ENCODE data around the gene MCL1. TPM values are rescaled to one million over a fixed set of nuclear protein-coding genes. Genes with fewer than 3 reads are reported as not detected.

Gene MCL1
- total and polyA plus RNA-seq, 2 donors (not counting 1 experiment from before 2014, with no cell fraction given), result 219 to 266 TPM

DNA sequence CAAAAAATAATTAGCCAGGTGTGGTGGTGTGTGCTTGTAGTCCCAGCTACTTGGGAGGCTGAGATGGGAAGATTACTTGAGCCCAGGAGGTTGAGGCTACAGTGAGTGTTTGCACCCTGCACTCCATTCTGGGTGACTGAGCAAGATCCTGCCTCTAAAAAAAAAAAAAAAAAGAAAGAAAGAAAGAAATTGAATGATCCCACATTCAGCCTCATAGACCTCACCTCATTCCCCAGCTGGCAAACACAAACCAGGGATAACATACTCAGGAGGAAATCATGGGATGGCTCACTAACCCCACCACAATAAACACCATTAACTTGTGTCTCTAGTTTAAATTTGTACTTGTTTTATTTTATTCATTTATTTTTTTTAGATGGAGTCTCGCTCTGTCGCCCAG lies 41.5 kb upstream of the MCL1 start:
- no CpG with 5 or more reads among the region's 2 CpGs for WGBS (ENCODE audit: insufficient coverage)
- POLR2A ChIA-PET, result interaction anchor here (1.0 to 3.3 kb wide), 5 partner anchors 9 to 58 kb away, joined by 3 to 21 read pairs (median 8); partner anchors contain the start of genes ENSA and MCL1
- Histone ChIP-seq H2AFZ (ENCODE audit: insufficient read depth, low read depth, low read length, poor library complexity, severe bottlenecking) (no peak overlapping the region), H3K27me3 (replicated peaks in 1 of 4; ENCODE audit: control extremely low read depth in 1 of 4, control insufficient read depth in 3 of 4, insufficient read depth in 4 of 4, low read length in 3 of 4) (no peaks in the 10 kb centered on the region), H3K79me2 (ENCODE audit: control insufficient read depth, insufficient read depth, low read length) (peaks cover 45% of the 10 kb centered on the region), H3K4me3 (ENCODE audit: control extremely low read depth in 1 of 5, extremely low read depth in 1 of 5, insufficient read depth in 1 of 5, low read depth in 2 of 5, low read length in 4 of 5) (no peak overlapping the region), H3K9ac (ENCODE audit: low read length) (no peak overlapping the region), H3K4me1 (ENCODE audit: control insufficient read depth in 2 of 2, insufficient read depth in 2 of 2, low read length in 2 of 2) (peaks cover 24 to 31% of the 10 kb centered on the region in 2 donors), H3K4me2 (replicated peaks; ENCODE audit: low read depth, low read length, poor library complexity, severe bottlenecking) (peak overlapping the region; percentile 34), H3K36me3 (replicated peaks in 1 of 2; ENCODE audit: control extremely low read depth in 1 of 2, control insufficient read depth in 1 of 2, extremely low read depth in 1 of 2, insufficient read depth in 2 of 2, low read length in 1 of 2) (peaks cover 7 to 76% of the 10 kb centered on the region in 2 experiments), H4K20me1 (ENCODE audit: control insufficient read depth, insufficient read depth, low read length, poor library complexity, severe bottlenecking) (no peaks in the 10 kb centered on the region), H3K27ac (ENCODE audit: low read length in 2 of 2) (peak overlapping the region; percentile 20 to 74), H3K9me3 (ENCODE audit: control extremely low read depth in 1 of 3, control insufficient read depth in 2 of 3, insufficient read depth in 1 of 3, low read length in 2 of 3) (no peaks in the 10 kb centered on the region)
- H3K27me3 Mint-ChIP-seq, result no peaks in the 10 kb centered on the region
- intact Hi-C loops (cut with micrococcal nuclease), result loop anchor here (1.0 to 2.0 kb wide), 3 partner anchors 42 to 156 kb away; partner anchors contain the start of gene MCL1
- no peak for DNase-seq
- CTCF ChIA-PET, result interaction anchor here (0.6 to 23.2 kb wide), 15 partner anchors 9 to 431 kb away, joined by 3 to 661 read pairs (median 6); partner anchors contain the start of genes GOLPH3L and MCL1
- TF ChIP-seq, protein P1, sequence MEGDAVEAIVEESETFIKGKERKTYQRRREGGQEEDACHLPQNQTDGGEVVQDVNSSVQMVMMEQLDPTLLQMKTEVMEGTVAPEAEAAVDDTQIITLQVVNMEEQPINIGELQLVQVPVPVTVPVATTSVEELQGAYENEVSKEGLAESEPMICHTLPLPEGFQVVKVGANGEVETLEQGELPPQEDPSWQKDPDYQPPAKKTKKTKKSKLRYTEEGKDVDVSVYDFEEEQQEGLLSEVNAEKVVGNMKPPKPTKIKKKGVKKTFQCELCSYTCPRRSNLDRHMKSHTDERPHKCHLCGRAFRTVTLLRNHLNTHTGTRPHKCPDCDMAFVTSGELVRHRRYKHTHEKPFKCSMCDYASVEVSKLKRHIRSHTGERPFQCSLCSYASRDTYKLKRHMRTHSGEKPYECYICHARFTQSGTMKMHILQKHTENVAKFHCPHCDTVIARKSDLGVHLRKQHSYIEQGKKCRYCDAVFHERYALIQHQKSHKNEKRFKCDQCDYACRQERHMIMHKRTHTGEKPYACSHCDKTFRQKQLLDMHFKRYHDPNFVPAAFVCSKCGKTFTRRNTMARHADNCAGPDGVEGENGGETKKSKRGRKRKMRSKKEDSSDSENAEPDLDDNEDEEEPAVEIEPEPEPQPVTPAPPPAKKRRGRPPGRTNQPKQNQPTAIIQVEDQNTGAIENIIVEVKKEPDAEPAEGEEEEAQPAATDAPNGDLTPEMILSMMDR (IDR thresholded peaks at IDR 0.05), result no peak
- TF ChIP-seq EZH2 (IDR thresholded peaks at IDR 0.05; ENCODE audit: borderline replicate concordance, insufficient read depth, low read depth, low read length, poor library complexity, severe bottlenecking), result no peak
- peaks cover 29% of the 10 kb centered on the region for H3K4me1 Mint-ChIP-seq
- H3K27ac Mint-ChIP-seq, result no peak overlapping the region
- H3K9me3 Mint-ChIP-seq (ENCODE audit: insufficient read depth), result no peaks in the 10 kb centered on the region
- no peak for ATAC-seq (ENCODE audit: low read depth)
- H3K4me3 Mint-ChIP-seq, result no peak overlapping the region
